Bronchial epithelial cell (primary cell): Measurements from ENCODE around the gene HS6ST2. TPM values are rescaled to one million over a fixed set of nuclear protein-coding genes. Genes with fewer than 3 reads are reported as not detected.

Experiments
- DNase-seq: peaks from one replicate; pipeline ENCODE4 v3.0.0-alpha.2; 2010; ENCODE audit warnings: low read depth
- FAIRE-seq: peaks from 2 replicates; lab custom pipeline; 2011; peaks lifted over from hg19 to GRCh38; lab: Jason Lieb, UNC
- H3K27me3 ChIP-seq: 2 replicates; pipeline ENCODE4 v1.5.1; 2011; ENCODE audit warnings: low read length; ENCODE audit not compliant: control insufficient read depth, insufficient read depth
- H3K36me3 ChIP-seq: 2 replicates; pipeline ENCODE4 v1.5.1; 2011; ENCODE audit warnings: low read length; ENCODE audit not compliant: control insufficient read depth, insufficient read depth
- H3K4me3 ChIP-seq: 2 replicates; pipeline ENCODE4 v1.5.1; 2011; ENCODE audit warnings: mild to moderate bottlenecking, low read depth, low read length, control low read depth
- total RNA-seq: library from RNA; depleted of rRNA; stranded (reverse); fragments of >200 nt; gene quantifications from 2 replicates; pipeline ENCODE4 v1.2.1, GENCODE V29; 2014
- TF ChIP-seq, protein P1 (sequence below): IDR thresholded peaks from 2 replicates; pipeline ENCODE4 v1.5.1; 2011; ENCODE audit warnings: mild to moderate bottlenecking, moderate library complexity, low read length, control low read depth, inconsistent platforms; ENCODE audit not compliant: insufficient read depth, severe bottlenecking

Gene HS6ST2
- total RNA-seq, 1 donor from 2014 or later = 16.8 TPM

DNA sequence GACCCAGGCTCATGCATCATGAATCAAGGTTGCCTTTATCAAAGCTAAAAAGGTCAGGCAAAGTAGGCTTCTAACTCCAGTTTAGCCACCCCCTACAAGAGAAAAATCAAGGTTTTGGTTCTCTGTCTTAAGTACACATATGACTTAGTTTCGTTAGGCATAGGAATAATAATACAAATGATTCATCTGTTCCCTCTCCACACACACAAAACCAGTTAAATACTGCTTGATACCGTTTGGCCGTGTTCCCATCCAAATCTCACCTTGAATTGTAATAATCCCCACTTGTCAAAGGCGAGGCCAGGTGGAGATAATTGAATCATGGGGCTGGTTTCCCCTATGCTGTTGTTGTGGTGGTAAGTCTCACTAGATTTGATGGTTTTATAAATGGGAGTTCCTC is 226.2 kb downstream of the HS6ST2 start:
- FAIRE-seq = no peak
- H3K4me3 ChIP-seq = no peak overlapping the region
- TF ChIP-seq, protein P1, sequence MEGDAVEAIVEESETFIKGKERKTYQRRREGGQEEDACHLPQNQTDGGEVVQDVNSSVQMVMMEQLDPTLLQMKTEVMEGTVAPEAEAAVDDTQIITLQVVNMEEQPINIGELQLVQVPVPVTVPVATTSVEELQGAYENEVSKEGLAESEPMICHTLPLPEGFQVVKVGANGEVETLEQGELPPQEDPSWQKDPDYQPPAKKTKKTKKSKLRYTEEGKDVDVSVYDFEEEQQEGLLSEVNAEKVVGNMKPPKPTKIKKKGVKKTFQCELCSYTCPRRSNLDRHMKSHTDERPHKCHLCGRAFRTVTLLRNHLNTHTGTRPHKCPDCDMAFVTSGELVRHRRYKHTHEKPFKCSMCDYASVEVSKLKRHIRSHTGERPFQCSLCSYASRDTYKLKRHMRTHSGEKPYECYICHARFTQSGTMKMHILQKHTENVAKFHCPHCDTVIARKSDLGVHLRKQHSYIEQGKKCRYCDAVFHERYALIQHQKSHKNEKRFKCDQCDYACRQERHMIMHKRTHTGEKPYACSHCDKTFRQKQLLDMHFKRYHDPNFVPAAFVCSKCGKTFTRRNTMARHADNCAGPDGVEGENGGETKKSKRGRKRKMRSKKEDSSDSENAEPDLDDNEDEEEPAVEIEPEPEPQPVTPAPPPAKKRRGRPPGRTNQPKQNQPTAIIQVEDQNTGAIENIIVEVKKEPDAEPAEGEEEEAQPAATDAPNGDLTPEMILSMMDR = no peak

DNA sequence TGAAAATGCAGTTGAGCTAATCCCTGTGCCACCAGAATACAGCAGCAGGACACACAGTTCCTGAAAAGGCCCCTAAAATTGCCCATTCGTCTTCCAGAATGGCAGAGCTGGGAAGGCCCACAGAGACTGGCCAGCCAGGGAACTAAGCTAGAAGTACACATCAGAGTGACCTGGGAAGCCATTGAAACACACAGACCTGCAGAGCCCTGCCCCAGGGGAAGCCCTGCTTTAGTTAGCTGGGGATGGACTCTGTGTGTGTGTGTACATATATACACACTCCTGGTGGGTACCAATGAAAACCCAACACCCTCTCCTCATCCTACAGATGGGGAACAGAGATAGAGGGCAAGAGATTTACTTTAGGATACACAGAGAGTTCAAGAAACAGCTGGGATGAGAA is 227.7 kb downstream of the HS6ST2 start:
- FAIRE-seq (no peak), DNase-seq (no peak)
- Histone ChIP-seq H3K36me3 (no peaks in the 10 kb centered on the region), H3K27me3 (no peaks in the 10 kb centered on the region), H3K4me3 (no peak overlapping the region)
- TF ChIP-seq, protein P1 = no peak

More for the DNA sequence above, 226.2 kb downstream of the HS6ST2 start:
- no peaks in the 10 kb centered on the region for H3K27me3 ChIP-seq
- no peaks in the 10 kb centered on the region for H3K36me3 ChIP-seq
- DNase-seq = peak; percentile 51

DNA sequence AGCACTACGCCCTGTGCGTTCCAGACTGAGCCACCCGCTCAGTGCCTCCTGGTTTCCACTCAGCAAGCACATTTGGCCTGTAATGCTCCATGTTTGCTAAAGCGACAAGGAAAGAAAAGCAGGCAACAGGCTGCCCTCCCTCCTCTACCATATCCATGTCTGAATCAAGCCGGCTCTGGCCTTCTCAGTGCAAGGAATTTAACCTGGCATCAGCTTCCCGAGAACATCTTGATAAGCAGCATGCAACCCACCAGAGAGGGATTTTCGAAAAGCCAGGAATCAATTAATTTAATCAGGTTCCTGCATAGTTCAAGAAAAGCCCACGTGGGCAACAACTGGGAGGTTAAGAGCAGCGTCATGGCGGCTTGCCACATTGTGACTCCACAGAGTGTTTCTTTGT is 228.2 kb downstream of the HS6ST2 start:
- FAIRE-seq (peak; percentile 47), DNase-seq (no peak)
- Histone ChIP-seq H3K36me3 (no peaks in the 10 kb centered on the region), H3K4me3 (no peak overlapping the region), H3K27me3 (no peaks in the 10 kb centered on the region)
- TF ChIP-seq, protein P1 = no peak

DNA sequence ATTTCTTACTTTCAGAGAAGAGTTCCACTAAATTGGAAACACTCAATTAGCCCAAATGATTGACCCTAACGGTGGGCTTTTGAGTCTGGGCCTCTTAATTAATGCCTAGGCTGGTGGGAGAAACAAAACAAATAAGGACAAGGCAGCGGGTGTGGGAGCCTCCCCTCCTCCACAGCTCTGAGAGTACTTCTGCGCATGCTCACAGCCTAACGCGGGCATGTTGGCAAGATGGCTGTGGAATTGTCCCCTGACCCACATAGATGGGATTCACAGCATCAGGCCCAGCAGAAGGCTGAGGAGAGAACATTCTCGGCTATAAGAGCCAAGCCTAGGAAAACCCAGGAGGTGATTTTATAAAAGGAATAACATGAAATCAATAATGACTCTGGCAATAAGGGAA is 230.1 kb downstream of the HS6ST2 start:
- TF ChIP-seq, protein P1 = no peak
- DNase-seq = no peak
- FAIRE-seq = no peak
- H3K4me3 ChIP-seq = no peak overlapping the region
- no peaks in the 10 kb centered on the region for H3K36me3 ChIP-seq
- no peaks in the 10 kb centered on the region for H3K27me3 ChIP-seq

DNA sequence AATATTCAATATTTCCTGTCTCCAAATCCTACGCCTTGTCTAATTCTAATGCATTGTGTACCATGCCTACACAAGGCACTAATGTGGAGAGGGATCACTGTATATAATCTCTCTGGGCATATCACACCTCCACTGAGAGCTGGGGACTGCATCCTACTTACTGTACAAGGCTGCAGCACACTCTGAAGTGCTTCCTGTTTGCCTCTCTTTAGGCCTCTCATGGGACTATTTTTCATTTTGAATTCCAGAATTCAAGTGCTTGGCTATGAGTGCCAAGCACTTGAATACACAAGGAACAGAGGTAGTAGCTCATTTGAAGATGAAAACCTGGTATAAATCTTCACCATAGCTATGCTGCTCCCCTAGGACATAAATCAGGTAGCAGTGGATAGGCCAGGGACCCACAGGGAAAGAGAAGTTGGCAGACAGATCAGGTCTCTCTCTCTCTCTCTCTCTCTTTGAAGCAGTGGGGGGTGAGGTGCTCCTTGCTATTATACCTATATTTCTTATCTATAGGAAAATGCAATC is 239.9 kb downstream of the HS6ST2 start:
- Histone ChIP-seq H3K4me3 (no peak overlapping the region), H3K27me3 (no peaks in the 10 kb centered on the region), H3K36me3 (no peaks in the 10 kb centered on the region)
- TF ChIP-seq, protein P1 = no peak
- DNase-seq (no peak), FAIRE-seq (no peak)

DNA sequence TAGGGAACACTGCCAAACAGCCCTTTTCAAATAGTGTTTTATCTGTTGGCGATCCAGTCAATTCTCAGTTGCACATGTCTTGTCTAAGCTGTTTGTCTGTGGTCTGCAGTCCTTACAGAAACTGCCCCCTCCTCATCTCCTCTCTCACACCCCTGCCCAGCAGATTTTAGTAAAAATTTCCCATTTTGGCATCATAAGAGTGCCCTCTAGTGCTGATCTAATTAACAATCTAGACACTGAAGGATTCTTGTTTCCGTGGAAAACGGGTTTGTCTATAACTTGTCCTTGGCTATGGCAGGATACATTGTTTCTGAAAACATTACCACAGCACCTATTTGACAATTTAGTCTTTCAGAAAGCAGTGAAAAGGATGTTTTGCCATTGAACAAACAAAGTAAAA is 242.4 kb downstream of the HS6ST2 start:
- FAIRE-seq (no peak), DNase-seq (no peak)
- Histone ChIP-seq H3K36me3 (no peaks in the 10 kb centered on the region), H3K27me3 (no peaks in the 10 kb centered on the region), H3K4me3 (no peak overlapping the region)
- TF ChIP-seq, protein P1 = peak; percentile 19
